Measurements from ENCODE around the gene MBNL2.

The MBNL2 gene

DNA sequence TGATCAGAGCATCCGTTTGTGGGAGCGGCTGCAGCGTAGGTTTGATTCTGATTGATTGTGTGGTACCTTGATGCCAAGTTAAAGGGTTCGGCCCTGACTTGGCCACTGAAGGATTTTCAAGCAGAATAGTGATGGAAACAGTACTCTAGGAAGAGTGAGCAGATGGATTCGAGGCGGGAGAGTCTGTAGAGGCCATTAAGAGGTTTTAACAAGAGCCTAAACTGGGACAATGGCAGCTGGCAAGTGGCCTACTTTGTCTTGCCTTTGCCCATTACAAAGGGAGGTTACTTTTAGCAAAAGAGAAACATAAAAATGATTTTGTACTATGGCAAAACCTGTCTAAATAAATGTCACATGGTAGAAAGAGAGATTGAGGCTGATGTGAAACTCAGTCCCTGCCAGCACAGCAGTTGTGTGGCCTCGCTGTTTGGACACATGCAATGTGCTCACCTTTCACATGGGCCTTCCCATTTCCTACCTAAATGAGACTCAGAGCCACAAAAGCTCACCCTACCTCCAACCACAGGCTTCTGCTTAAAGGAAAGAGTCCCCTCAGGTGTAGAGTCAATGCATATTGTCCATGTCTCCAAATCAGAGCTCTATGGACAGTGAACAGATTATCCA is 149.5 kb downstream of the MBNL2 start:
- H3K9ac ChIP-seq (ENCODE audit: low read depth, low read length): no peak overlapping the region
- H3K9me3 ChIP-seq (ENCODE audit: insufficient read depth, low read depth, low read length): no peaks in the 10 kb centered on the region
- H3K4me3 ChIP-seq (ENCODE audit: low read length): no peak overlapping the region
- peaks cover 12% of the 10 kb centered on the region; the same call in 1 of the 2 replicates for H3K4me1 ChIP-seq (ENCODE audit: insufficient read depth, low read length)
- no peaks in the 10 kb centered on the region for H3K27me3 ChIP-seq (ENCODE audit: insufficient read depth, low read length)
- no peak overlapping the region for H3K27ac ChIP-seq (ENCODE audit: low read length)
- H3K36me3 ChIP-seq (ENCODE audit: insufficient read depth, low read depth, low read length): no peaks in the 10 kb centered on the region

DNA sequence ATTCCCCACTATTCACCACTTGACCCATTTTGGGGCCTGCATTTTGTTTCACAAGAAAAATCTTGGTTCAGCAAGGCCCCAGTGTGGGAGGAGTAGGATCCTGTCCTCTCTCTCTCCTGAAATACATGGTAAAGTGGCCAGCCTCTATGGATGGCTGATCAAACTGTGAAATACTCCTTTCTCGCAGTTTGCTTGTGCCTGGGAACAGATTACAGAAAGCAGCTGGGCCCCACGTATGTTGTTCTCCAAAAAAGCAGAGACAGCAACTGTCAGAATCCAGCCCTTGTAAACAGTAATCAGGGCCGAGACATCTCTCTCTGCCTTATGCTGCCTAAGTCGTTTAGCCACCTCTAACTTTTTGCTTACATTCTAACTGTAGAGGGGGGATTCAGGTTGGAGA is 150.8 kb downstream of the MBNL2 start:
- H3K27me3 ChIP-seq (ENCODE audit: insufficient read depth, low read length): no peaks in the 10 kb centered on the region
- H3K4me3 ChIP-seq (ENCODE audit: low read length): no peak overlapping the region
- no peaks in the 10 kb centered on the region for H3K4me1 ChIP-seq (ENCODE audit: insufficient read depth, low read length)
- H3K27ac ChIP-seq (ENCODE audit: low read length): no peak overlapping the region
- H3K9me3 ChIP-seq (ENCODE audit: insufficient read depth, low read depth, low read length): no peaks in the 10 kb centered on the region
- H3K9ac ChIP-seq (ENCODE audit: low read depth, low read length): no peak overlapping the region
- H3K36me3 ChIP-seq (ENCODE audit: insufficient read depth, low read depth, low read length): no peaks in the 10 kb centered on the region

DNA sequence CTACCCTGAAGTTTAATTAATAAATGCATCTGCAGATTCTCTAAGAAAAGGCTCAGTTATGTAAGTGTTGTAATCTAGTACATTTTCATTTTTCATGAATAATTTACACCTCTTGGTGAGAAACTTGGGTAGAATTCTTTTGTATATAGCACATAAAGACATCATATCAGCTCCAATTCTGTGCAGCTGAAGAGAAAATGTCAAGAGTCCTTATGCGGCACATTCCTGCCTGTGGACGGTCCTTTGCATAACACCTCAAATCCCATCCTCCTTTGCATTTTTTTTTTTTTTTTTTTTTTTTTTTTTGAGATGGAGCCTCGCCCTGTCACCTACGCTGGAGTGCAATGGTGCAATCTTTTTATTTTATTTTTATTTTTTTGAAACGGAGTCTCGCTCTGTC is 151.7 kb downstream of the MBNL2 start:
- H3K4me1 ChIP-seq (ENCODE audit: insufficient read depth, low read length): no peaks in the 10 kb centered on the region
- no peaks in the 10 kb centered on the region for H3K36me3 ChIP-seq (ENCODE audit: insufficient read depth, low read depth, low read length)
- H3K27me3 ChIP-seq (ENCODE audit: insufficient read depth, low read length): no peaks in the 10 kb centered on the region
- no peaks in the 10 kb centered on the region for H3K9me3 ChIP-seq (ENCODE audit: insufficient read depth, low read depth, low read length)
- H3K27ac ChIP-seq (ENCODE audit: low read length): no peak overlapping the region
- no peak overlapping the region for H3K9ac ChIP-seq (ENCODE audit: low read depth, low read length)
- H3K4me3 ChIP-seq (ENCODE audit: low read length): no peak overlapping the region

- Histone ChIP-seq H3K9me3 (ENCODE audit: insufficient read depth, low read depth, low read length) (no peaks in the 10 kb centered on the region), H3K27me3 (ENCODE audit: insufficient read depth, low read length) (no peaks in the 10 kb centered on the region), H3K36me3 (ENCODE audit: insufficient read depth, low read depth, low read length) (no peaks in the 10 kb centered on the region), H3K27ac (ENCODE audit: low read length) (no peak overlapping the region), H3K9ac (ENCODE audit: low read depth, low read length) (no peak overlapping the region), H3K4me1 (ENCODE audit: insufficient read depth, low read length) (no peaks in the 10 kb centered on the region), H3K4me3 (ENCODE audit: low read length) (no peak overlapping the region)
These were observed 154.8 kb downstream of the MBNL2 start for GRCh38 chr13:97376981-97377380.

- H3K9me3 ChIP-seq (ENCODE audit: insufficient read depth, low read depth, low read length): no peaks in the 10 kb centered on the region
- no peaks in the 10 kb centered on the region for H3K4me1 ChIP-seq (ENCODE audit: insufficient read depth, low read length)
- H3K36me3 ChIP-seq (ENCODE audit: insufficient read depth, low read depth, low read length): no peaks in the 10 kb centered on the region
- no peak overlapping the region for H3K27ac ChIP-seq (ENCODE audit: low read length)
- no peaks in the 10 kb centered on the region for H3K27me3 ChIP-seq (ENCODE audit: insufficient read depth, low read length)
- no peak overlapping the region for H3K4me3 ChIP-seq (ENCODE audit: low read length)
- H3K9ac ChIP-seq (ENCODE audit: low read depth, low read length): no peak overlapping the region
These were observed 157.3 kb downstream of the MBNL2 start for GRCh38 chr13:97379386-97379785.

DNA sequence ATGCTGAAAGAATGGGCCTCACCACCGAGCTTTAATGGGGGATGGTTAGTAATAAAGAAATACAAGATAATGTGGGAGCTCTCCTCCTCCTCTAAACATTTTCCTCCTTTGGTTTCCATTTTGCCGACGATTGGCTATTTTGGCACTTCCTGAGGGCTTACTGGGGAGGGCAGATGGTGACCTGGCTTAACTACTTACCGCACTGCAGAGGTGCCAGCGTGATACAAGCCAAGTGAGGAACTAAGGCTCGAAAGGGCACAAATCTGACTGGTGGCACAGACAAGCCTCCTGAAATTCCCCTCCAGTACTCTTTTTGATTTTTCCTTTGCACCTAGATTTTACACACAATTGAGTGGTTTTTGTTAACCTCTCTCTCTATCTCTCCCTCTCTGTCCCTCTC is 158.6 kb downstream of the MBNL2 start:
- Histone ChIP-seq H3K36me3 (ENCODE audit: insufficient read depth, low read depth, low read length) (no peaks in the 10 kb centered on the region), H3K27me3 (ENCODE audit: insufficient read depth, low read length) (no peaks in the 10 kb centered on the region), H3K4me1 (ENCODE audit: insufficient read depth, low read length) (no peaks in the 10 kb centered on the region), H3K9me3 (ENCODE audit: insufficient read depth, low read depth, low read length) (no peaks in the 10 kb centered on the region), H3K27ac (ENCODE audit: low read length) (no peak overlapping the region), H3K4me3 (ENCODE audit: low read length) (no peak overlapping the region), H3K9ac (ENCODE audit: low read depth, low read length) (no peak overlapping the region)

GRCh38 chr13:97381189-97381588 is 159.1 kb downstream of the MBNL2 start:
- Histone ChIP-seq H3K4me3 (ENCODE audit: low read length) (no peak overlapping the region), H3K4me1 (ENCODE audit: insufficient read depth, low read length) (no peaks in the 10 kb centered on the region), H3K36me3 (ENCODE audit: insufficient read depth, low read depth, low read length) (no peaks in the 10 kb centered on the region), H3K27ac (ENCODE audit: low read length) (no peak overlapping the region), H3K9ac (ENCODE audit: low read depth, low read length) (no peak overlapping the region), H3K27me3 (ENCODE audit: insufficient read depth, low read length) (no peaks in the 10 kb centered on the region), H3K9me3 (ENCODE audit: insufficient read depth, low read depth, low read length) (no peaks in the 10 kb centered on the region)

GRCh38 chr13:97382276-97382675 is 160.1 kb downstream of the MBNL2 start:
- H3K36me3 ChIP-seq (ENCODE audit: insufficient read depth, low read depth, low read length): no peaks in the 10 kb centered on the region
- no peak overlapping the region for H3K4me3 ChIP-seq (ENCODE audit: low read length)
- no peak overlapping the region for H3K9ac ChIP-seq (ENCODE audit: low read depth, low read length)
- no peaks in the 10 kb centered on the region for H3K4me1 ChIP-seq (ENCODE audit: insufficient read depth, low read length)
- H3K27ac ChIP-seq (ENCODE audit: low read length): no peak overlapping the region
- no peaks in the 10 kb centered on the region for H3K27me3 ChIP-seq (ENCODE audit: insufficient read depth, low read length)
- H3K9me3 ChIP-seq (ENCODE audit: insufficient read depth, low read depth, low read length): no peaks in the 10 kb centered on the region

GRCh38 chr13:97384371-97384770 is 162.2 kb downstream of the MBNL2 start:
- H3K36me3 ChIP-seq (ENCODE audit: insufficient read depth, low read depth, low read length): no peaks in the 10 kb centered on the region
- H3K4me1 ChIP-seq (ENCODE audit: insufficient read depth, low read length): no peaks in the 10 kb centered on the region
- no peak overlapping the region for H3K27ac ChIP-seq (ENCODE audit: low read length)
- no peak overlapping the region for H3K9ac ChIP-seq (ENCODE audit: low read depth, low read length)
- no peak overlapping the region for H3K4me3 ChIP-seq (ENCODE audit: low read length)
- H3K9me3 ChIP-seq (ENCODE audit: insufficient read depth, low read depth, low read length): no peaks in the 10 kb centered on the region
- H3K27me3 ChIP-seq (ENCODE audit: insufficient read depth, low read length): no peaks in the 10 kb centered on the region

- no peak overlapping the region for H3K9ac ChIP-seq (ENCODE audit: low read depth, low read length)
- H3K36me3 ChIP-seq (ENCODE audit: insufficient read depth, low read depth, low read length): no peaks in the 10 kb centered on the region
- H3K27ac ChIP-seq (ENCODE audit: low read length): no peak overlapping the region
These were observed 163.0 kb downstream of the MBNL2 start for GRCh38 chr13:97385146-97385545.

DNA sequence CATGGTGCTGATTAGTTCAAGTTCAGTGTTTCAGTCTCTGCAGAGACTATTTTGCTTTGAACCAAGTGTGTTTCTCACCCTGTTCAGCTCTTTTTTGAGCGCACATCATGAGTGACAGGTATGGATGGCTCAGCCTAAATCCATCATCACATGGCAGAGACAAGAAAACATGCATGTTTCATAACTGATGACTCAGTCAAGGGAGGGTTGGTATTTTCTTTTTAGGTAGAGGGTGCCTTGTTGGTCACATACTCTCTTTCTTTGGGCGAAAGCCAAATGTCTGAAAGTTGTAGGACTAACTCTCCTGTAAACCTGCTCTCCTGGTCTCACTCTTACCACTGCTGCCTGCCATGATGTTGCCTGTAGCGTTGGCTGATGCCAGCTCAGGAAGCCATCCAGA is 163.7 kb downstream of the MBNL2 start:
- H3K4me3 ChIP-seq (ENCODE audit: low read length): no peak overlapping the region
- no peaks in the 10 kb centered on the region for H3K27me3 ChIP-seq (ENCODE audit: insufficient read depth, low read length)
- no peaks in the 10 kb centered on the region for H3K9me3 ChIP-seq (ENCODE audit: insufficient read depth, low read depth, low read length)
- H3K4me1 ChIP-seq (ENCODE audit: insufficient read depth, low read length): no peaks in the 10 kb centered on the region
- H3K36me3 ChIP-seq (ENCODE audit: insufficient read depth, low read depth, low read length): no peaks in the 10 kb centered on the region
- no peak overlapping the region for H3K9ac ChIP-seq (ENCODE audit: low read depth, low read length)
- H3K27ac ChIP-seq (ENCODE audit: low read length): no peak overlapping the region

More at GRCh38 chr13:97385146-97385545, 163.0 kb downstream of the MBNL2 start:
- Histone ChIP-seq H3K9me3 (ENCODE audit: insufficient read depth, low read depth, low read length) (no peaks in the 10 kb centered on the region), H3K4me3 (ENCODE audit: low read length) (no peak overlapping the region), H3K27me3 (ENCODE audit: insufficient read depth, low read length) (no peaks in the 10 kb centered on the region), H3K4me1 (ENCODE audit: insufficient read depth, low read length) (no peaks in the 10 kb centered on the region)

GRCh38 chr13:97386801-97387484 is 164.8 kb downstream of the MBNL2 start:
- H3K4me3 ChIP-seq (ENCODE audit: low read length): no peak overlapping the region
- H3K4me1 ChIP-seq (ENCODE audit: insufficient read depth, low read length): no peaks in the 10 kb centered on the region
- no peaks in the 10 kb centered on the region for H3K9me3 ChIP-seq (ENCODE audit: insufficient read depth, low read depth, low read length)
- no peak overlapping the region for H3K27ac ChIP-seq (ENCODE audit: low read length)
- H3K36me3 ChIP-seq (ENCODE audit: insufficient read depth, low read depth, low read length): no peaks in the 10 kb centered on the region
- H3K27me3 ChIP-seq (ENCODE audit: insufficient read depth, low read length): no peaks in the 10 kb centered on the region
- H3K9ac ChIP-seq (ENCODE audit: low read depth, low read length): no peak overlapping the region

Data from iPS-20b (cell line).